Measurements from ENCODE around the gene ENTPD1. TPM values are rescaled to one million over a fixed set of nuclear protein-coding genes. Genes with fewer than 3 reads are reported as not detected.

Gene ENTPD1
- total RNA-seq, 1 donor = 7.6 TPM

DNA sequence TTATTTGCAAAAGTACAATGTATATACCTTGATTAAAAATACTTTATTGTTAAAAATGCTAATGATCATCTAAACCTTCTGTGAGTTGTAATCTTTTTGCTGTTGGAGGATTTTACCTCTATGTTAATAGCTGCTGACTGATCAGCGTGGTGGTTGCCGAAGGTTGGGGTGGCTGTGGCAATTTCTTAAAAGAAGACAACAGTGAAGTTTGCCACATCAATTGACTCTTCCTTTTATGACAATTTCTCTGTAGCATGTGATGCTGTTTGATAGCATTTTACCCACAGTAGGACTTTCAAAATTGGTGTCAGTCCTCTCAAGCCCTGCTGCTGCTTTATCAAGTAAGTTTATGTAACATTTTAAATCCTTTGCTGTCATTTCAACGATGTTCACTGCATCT, 16.9 kb upstream of the ENTPD1 start:
- Histone ChIP-seq H3K27me3 (ENCODE audit: insufficient read depth, low read length) (no peaks in the 10 kb centered on the region), H3K9me3 (ENCODE audit: low read depth, low read length) (no peaks in the 10 kb centered on the region), H3K4me2 (ENCODE audit: insufficient read depth, low read length) (no peak overlapping the region), H3K4me3 (ENCODE audit: insufficient read depth, low read length) (no peak overlapping the region), H3K4me1 (ENCODE audit: insufficient read depth, low read length) (peaks cover 8% of the 10 kb centered on the region), H2AFZ (ENCODE audit: low read length) (no peak overlapping the region), H3K27ac (ENCODE audit: low read depth, low read length) (no peak overlapping the region), H4K20me1 (ENCODE audit: insufficient read depth, low read length) (no peaks in the 10 kb centered on the region), H3K79me2 (ENCODE audit: insufficient read depth, low read length) (no peaks in the 10 kb centered on the region), H3K36me3 (ENCODE audit: insufficient read depth, low read length) (no peaks in the 10 kb centered on the region)
- no peak for DNase-seq (ENCODE audit: insufficient read length, low spot score, missing footprints)
- TF ChIP-seq CTCF (IDR thresholded peaks at IDR 0.05; ENCODE audit: extremely low read depth, low read depth, low read length) = no peak

DNA sequence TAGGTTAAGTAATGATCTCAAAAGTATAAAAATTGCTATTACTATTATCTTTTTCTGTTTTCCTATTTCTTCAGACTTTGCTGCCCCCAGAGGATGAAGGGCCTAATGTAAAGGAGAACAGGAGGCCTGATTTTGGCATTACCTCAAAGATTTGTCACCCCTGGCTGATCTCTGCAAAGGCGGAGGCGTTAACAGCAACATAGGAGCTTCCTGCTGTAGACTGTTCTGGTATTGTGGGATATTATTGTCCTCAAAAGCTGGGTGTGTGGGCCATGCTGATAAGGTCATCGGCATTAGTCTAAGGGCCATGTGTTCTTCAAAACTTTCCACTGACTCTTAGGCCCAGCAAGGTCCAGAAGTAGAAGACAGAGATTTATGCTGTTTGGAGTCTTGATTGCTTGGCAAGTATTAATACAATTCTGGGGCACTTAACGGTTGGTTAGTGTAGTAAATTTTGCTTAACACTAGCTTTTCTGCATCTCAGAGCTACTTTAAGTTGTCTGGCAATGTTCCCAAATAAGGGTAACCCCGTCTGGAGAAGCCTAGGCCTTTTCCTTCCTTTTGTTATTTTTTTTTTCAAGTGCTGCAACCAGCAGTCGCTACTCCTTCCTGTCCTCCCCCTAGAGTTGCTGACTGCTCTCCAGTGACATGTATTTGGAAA, 14.0 kb upstream of the ENTPD1 start:
- H3K79me2 ChIP-seq (ENCODE audit: insufficient read depth, low read length) = no peaks in the 10 kb centered on the region
- no peak overlapping the region for H3K4me2 ChIP-seq (ENCODE audit: insufficient read depth, low read length)
- H3K27ac ChIP-seq (ENCODE audit: low read depth, low read length) = no peak overlapping the region
- no peak for DNase-seq (ENCODE audit: insufficient read length, low spot score, missing footprints)
- no peaks in the 10 kb centered on the region for H3K9me3 ChIP-seq (ENCODE audit: low read depth, low read length)
- peak overlapping the region; percentile 63 for H2AFZ ChIP-seq (ENCODE audit: low read length)
- no peaks in the 10 kb centered on the region for H3K27me3 ChIP-seq (ENCODE audit: insufficient read depth, low read length)
- H3K4me1 ChIP-seq (ENCODE audit: insufficient read depth, low read length) = peaks cover 8% of the 10 kb centered on the region
- no peaks in the 10 kb centered on the region for H4K20me1 ChIP-seq (ENCODE audit: insufficient read depth, low read length)
- H3K4me3 ChIP-seq (ENCODE audit: insufficient read depth, low read length) = no peak overlapping the region
- H3K36me3 ChIP-seq (ENCODE audit: insufficient read depth, low read length) = no peaks in the 10 kb centered on the region
- TF ChIP-seq CTCF (IDR thresholded peaks at IDR 0.05; ENCODE audit: extremely low read depth, low read depth, low read length) = peak; percentile 23

- H3K79me2 ChIP-seq (ENCODE audit: insufficient read depth, low read length) = no peaks in the 10 kb centered on the region
- no peaks in the 10 kb centered on the region for H4K20me1 ChIP-seq (ENCODE audit: insufficient read depth, low read length)
- DNase-seq (ENCODE audit: insufficient read length, low spot score, missing footprints) = no peak
- no peak overlapping the region for H3K4me3 ChIP-seq (ENCODE audit: insufficient read depth, low read length)
- no peak overlapping the region for H3K4me2 ChIP-seq (ENCODE audit: insufficient read depth, low read length)
- peaks cover 8% of the 10 kb centered on the region for H3K4me1 ChIP-seq (ENCODE audit: insufficient read depth, low read length)
- H3K36me3 ChIP-seq (ENCODE audit: insufficient read depth, low read length) = no peaks in the 10 kb centered on the region
- no peak overlapping the region for H3K27ac ChIP-seq (ENCODE audit: low read depth, low read length)
- H3K9me3 ChIP-seq (ENCODE audit: low read depth, low read length) = no peaks in the 10 kb centered on the region
- H3K27me3 ChIP-seq (ENCODE audit: insufficient read depth, low read length) = no peaks in the 10 kb centered on the region
- H2AFZ ChIP-seq (ENCODE audit: low read length) = no peak overlapping the region
- TF ChIP-seq CTCF (IDR thresholded peaks at IDR 0.05; ENCODE audit: extremely low read depth, low read depth, low read length) = no peak
Observed at GRCh38 chr10:95742485-95742884, 13.5 kb upstream of the ENTPD1 start.

DNA sequence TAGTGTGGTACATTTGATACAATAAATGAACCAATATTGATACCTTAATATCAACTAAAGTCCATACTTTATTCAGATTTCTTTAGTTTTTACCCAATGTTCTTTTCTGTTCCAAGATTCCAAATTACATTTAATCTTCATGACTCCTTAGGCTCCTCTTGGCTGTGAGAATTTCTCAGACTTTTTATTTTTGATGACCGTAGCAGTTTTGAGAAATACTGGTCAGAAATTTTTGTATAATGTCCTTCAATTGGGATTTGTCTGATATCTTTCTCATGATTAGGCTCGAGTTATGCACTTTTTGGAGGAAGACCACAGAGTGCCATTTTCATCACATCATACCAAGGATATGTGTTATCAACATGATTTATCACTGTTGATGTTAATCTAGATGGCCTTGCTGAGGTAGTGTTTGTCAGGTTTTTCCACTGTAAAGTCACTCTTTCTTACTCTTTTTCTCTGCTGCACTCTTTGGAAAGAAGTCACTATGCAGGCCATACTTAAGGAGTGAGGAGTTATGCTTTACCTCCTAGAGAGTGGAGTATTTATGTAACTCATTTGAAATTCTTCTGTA, 12.9 kb upstream of the ENTPD1 start:
- H3K4me1 ChIP-seq (ENCODE audit: insufficient read depth, low read length) = peaks cover 8% of the 10 kb centered on the region
- H3K4me2 ChIP-seq (ENCODE audit: insufficient read depth, low read length) = no peak overlapping the region
- no peak overlapping the region for H3K27ac ChIP-seq (ENCODE audit: low read depth, low read length)
- no peaks in the 10 kb centered on the region for H3K27me3 ChIP-seq (ENCODE audit: insufficient read depth, low read length)
- no peak for TF ChIP-seq CTCF (IDR thresholded peaks at IDR 0.05; ENCODE audit: extremely low read depth, low read depth, low read length)
- H3K36me3 ChIP-seq (ENCODE audit: insufficient read depth, low read length) = no peaks in the 10 kb centered on the region
- no peak for DNase-seq (ENCODE audit: insufficient read length, low spot score, missing footprints)
- H4K20me1 ChIP-seq (ENCODE audit: insufficient read depth, low read length) = no peaks in the 10 kb centered on the region
- no peak overlapping the region for H2AFZ ChIP-seq (ENCODE audit: low read length)
- H3K79me2 ChIP-seq (ENCODE audit: insufficient read depth, low read length) = no peaks in the 10 kb centered on the region
- H3K4me3 ChIP-seq (ENCODE audit: insufficient read depth, low read length) = no peak overlapping the region
- H3K9me3 ChIP-seq (ENCODE audit: low read depth, low read length) = no peaks in the 10 kb centered on the region
